HCT116 (cell line): Measurements from ENCODE around the gene CUEDC2. TPM values are rescaled to one million over a fixed set of nuclear protein-coding genes. Genes with fewer than 3 reads are reported as not detected.

ENCODE experiments used
- ATAC-seq: fragments of 200-7000 bp; cut with Tn5 transposase; 2 replicates; pipeline ENCODE4 v1.9.1; 2020; ENCODE audit warnings: mild to moderate bottlenecking, moderate library complexity
- BruUV-seq: library from RNA; stranded (reverse); fragments of 400-500 nt; replicated peaks from 2 replicates; lab custom pipeline; 2021; lab: Mats Ljungman, UMichigan
- CTCF ChIA-PET: fragments of 300-600 bp; sonication (Branson Sonifier 250); formaldehyde crosslinking; loops from one replicate; lab custom pipeline; 2021; ENCODE audit warnings: antibody characterized with exemption; lab: Charles Lee
- POLR2A ChIA-PET: fragments of 300-600, 350-600 bp; sonication (Branson Sonifier 250); formaldehyde crosslinking; loops from one replicate; lab custom pipeline; 2021; ENCODE audit warnings: antibody characterized with exemption; lab: Charles Lee
- RAD21 ChIA-PET, 2 experiments: fragments of 300-600 bp; sonication (Branson Sonifier 250); formaldehyde crosslinking; loops; one replicate each; lab custom pipeline; 2023; ENCODE audit warnings: low total read pairs in 2 of 2; ENCODE audit not compliant: uncharacterized antibody in 2 of 2, unreplicated experiment in 2 of 2, low non-redundant PET in 1 of 2; lab: Charles Lee
- DNase-seq: peaks from one replicate; pipeline ENCODE4 v3.0.0-alpha.2; 2010; ENCODE audit warnings: low read depth, low spot score
- H2AFZ ChIP-seq: fragments of 200-600 bp; shearing (Covaris generic), sonication (generic); 2 replicates; pipeline ENCODE4 v1.6.1; 2017; ENCODE audit warnings: low read depth, mixed run types, mixed read lengths, antibody characterized with exemption, low read length; ENCODE audit not compliant: poor library complexity, severe bottlenecking
- H3K27ac ChIP-seq: 2 replicates; pipeline ENCODE4 v1.5.1; 2012; ENCODE audit warnings: low read depth, low read length
- H3K27me3 ChIP-seq: fragments of 200-600 bp; sonication (generic); 2 replicates; pipeline ENCODE4 v1.6.1; 2016; ENCODE audit warnings: mixed run types, low read length, mixed read lengths; ENCODE audit not compliant: insufficient read depth
- H3K36me3 ChIP-seq, 2 experiments: fragments of 200-500 bp in 1 of 2; fragments of 200-600 bp in 1 of 2; sonication (Bioruptor generic) in 1 of 2; sonication (generic) in 1 of 2; 2 replicates each; pipeline versions ENCODE4 v1.5.1 to v1.6.1; 2014 to 2016; ENCODE audit warnings: low read length in 2 of 2, inconsistent platforms in 1 of 2, mixed read lengths in 1 of 2, mixed run types in 1 of 2; ENCODE audit not compliant: insufficient read depth in 2 of 2, control insufficient read depth in 1 of 2
- H3K4me1 ChIP-seq, 2 experiments: fragments of 200-600 bp in 1 of 2; sonication (generic) in 1 of 2; 2 replicates each; pipeline versions ENCODE4 v1.5.1 to v1.6.1; 2012 to 2017; ENCODE audit warnings: low read length in 2 of 2, inconsistent platforms in 1 of 2, mild to moderate bottlenecking in 1 of 2, mixed read lengths in 1 of 2, mixed run types in 1 of 2, moderate library complexity in 1 of 2; ENCODE audit not compliant: insufficient read depth in 2 of 2, control insufficient read depth in 1 of 2
- H3K4me2 ChIP-seq: fragments of 200-600 bp; sonication (generic); 2 replicates; pipeline ENCODE4 v1.6.1; 2017; ENCODE audit warnings: mixed run types, low read length, mixed read lengths
- H3K4me3 ChIP-seq, 2 experiments: fragments of 200-600 bp in 1 of 2; sonication (generic) in 1 of 2; replicated peaks in 1 of 2; 2 replicates each; pipeline ENCODE4 v1.5.1; 2011 to 2016; ENCODE audit warnings: low read length in 2 of 2, control low read depth in 1 of 2, low read depth in 1 of 2, mild to moderate bottlenecking in 1 of 2, mixed read lengths in 1 of 2, mixed run types in 1 of 2
- H3K79me2 ChIP-seq: fragments of 200-600 bp; sonication (generic); 2 replicates; pipeline ENCODE4 v1.6.1; 2017; ENCODE audit warnings: mild to moderate bottlenecking, mixed run types, low read length, moderate library complexity, mixed read lengths; ENCODE audit not compliant: insufficient read depth
- H3K9ac ChIP-seq: fragments of 200-600 bp; sonication (generic); 2 replicates; pipeline ENCODE4 v1.6.1; 2016; ENCODE audit warnings: low read length, mixed read lengths
- H3K9me2 ChIP-seq: fragments of 200-600 bp; sonication (generic), shearing (Covaris generic); 2 replicates; pipeline ENCODE4 v1.6.1; 2017; ENCODE audit warnings: mixed run types, mild to moderate bottlenecking, moderate library complexity; ENCODE audit not compliant: insufficient read depth
- H3K9me3 ChIP-seq, 2 experiments: fragments of 200-500 bp in 1 of 2; fragments of 200-600 bp in 1 of 2; sonication (Bioruptor generic) in 1 of 2; sonication (generic) in 1 of 2; 2 replicates each; pipeline ENCODE4 v1.6.1; 2014 to 2017; ENCODE audit warnings: low read length in 2 of 2, mixed read lengths in 2 of 2, inconsistent platforms in 1 of 2, low read depth in 1 of 2, mild to moderate bottlenecking in 1 of 2, mixed run types in 1 of 2, moderate library complexity in 1 of 2; ENCODE audit not compliant: control insufficient read depth in 1 of 2, insufficient read depth in 1 of 2
- H4K20me1 ChIP-seq: fragments of 200-600 bp; sonication (generic), shearing (Covaris generic); 2 replicates; pipeline ENCODE4 v1.6.1; 2017; ENCODE audit warnings: mixed run types, mild to moderate bottlenecking, moderate library complexity; ENCODE audit not compliant: insufficient read depth
- ATF3 ChIP-seq: IDR thresholded peaks from 2 replicates; pipeline ENCODE4 v1.6.1; 2012
- CBX3 ChIP-seq: IDR thresholded peaks from 2 replicates; pipeline ENCODE4 v1.6.1; 2012; ENCODE audit warnings: low read depth
- CEBPB ChIP-seq: IDR thresholded peaks from 2 replicates; pipeline ENCODE4 v1.6.1; 2012; ENCODE audit warnings: low read depth
- CTCF ChIP-seq, 3 experiments: fragments of 200-600 bp in 1 of 3; sonication (generic) in 1 of 3; IDR thresholded peaks in 2 of 3; conservative IDR thresholded peaks in 1 of 3; 2 replicates each; pipeline ENCODE4 v1.5.1; 2012 to 2017; ENCODE audit warnings: low read depth in 2 of 3, low read length in 2 of 3, antibody characterized with exemption in 1 of 3, borderline replicate concordance in 1 of 3, control low read depth in 1 of 3, mild to moderate bottlenecking in 1 of 3, mixed read lengths in 1 of 3, mixed run types in 1 of 3, moderate library complexity in 1 of 3; ENCODE audit not compliant: insufficient read depth in 1 of 3
- EGR1 ChIP-seq: IDR thresholded peaks from 2 replicates; pipeline ENCODE4 v1.6.1; 2012; ENCODE audit warnings: low read depth
- EZH2 ChIP-seq: fragments of 200-600 bp; sonication (generic); IDR thresholded peaks from 2 replicates; pipeline ENCODE4 v1.6.1; 2017; ENCODE audit warnings: antibody characterized with exemption, mixed run types
- FOSL1 ChIP-seq: IDR thresholded peaks from 2 replicates; pipeline ENCODE4 v1.6.1; 2012; ENCODE audit warnings: low read depth
- JUND ChIP-seq: IDR thresholded peaks from 2 replicates; pipeline ENCODE4 v1.6.1; 2012
- POLR2A ChIP-seq: IDR thresholded peaks from 2 replicates; pipeline ENCODE4 v1.7.0; 2011; ENCODE audit warnings: borderline replicate concordance; ENCODE audit not compliant: insufficient read depth, insufficient read length; ENCODE audit errors: extremely low read depth
- RAD21 ChIP-seq: IDR thresholded peaks from 2 replicates; pipeline ENCODE4 v1.6.1; 2012; ENCODE audit warnings: low read depth, mild to moderate bottlenecking
- REST ChIP-seq: IDR thresholded peaks from 2 replicates; pipeline ENCODE4 v1.6.1; 2012; ENCODE audit warnings: low read depth
- SIN3A ChIP-seq: IDR thresholded peaks from 2 replicates; pipeline ENCODE4 v1.6.1; 2012; ENCODE audit warnings: low read depth
- SP1 ChIP-seq: IDR thresholded peaks from 2 replicates; pipeline ENCODE4 v1.6.1; 2012; ENCODE audit warnings: low read depth
- TCF7L2 ChIP-seq: IDR thresholded peaks from 2 replicates; pipeline ENCODE4 v1.7.0; 2011; ENCODE audit warnings: borderline replicate concordance, inconsistent platforms; ENCODE audit not compliant: insufficient read depth, insufficient read length; ENCODE audit errors: extremely low read depth
- YY1 ChIP-seq: IDR thresholded peaks from 2 replicates; pipeline ENCODE4 v1.6.1; 2011; ENCODE audit warnings: low read length, low read depth, moderate library complexity, mild to moderate bottlenecking; ENCODE audit not compliant: insufficient replicate concordance; ENCODE audit errors: extremely low read depth
- ZFX ChIP-seq: fragments of 450-650 bp; IDR thresholded peaks from 2 replicates; pipeline ENCODE4 v1.6.1; 2017
- ZNF274 ChIP-seq: fragments of 200-500 bp; sonication (Bioruptor generic); IDR thresholded peaks from 2 replicates; pipeline ENCODE4 v1.6.1; 2014; ENCODE audit warnings: mild to moderate bottlenecking, low read depth, low read length, inconsistent platforms
- intact Hi-C: fragments of 100-400 bp; cut with micrococcal nuclease; formaldehyde crosslinking; loops from 2 replicates; pipeline ENCODE4 v1.10.0; 2022
- total RNA-seq: library from RNA; stranded (reverse); gene quantifications from one replicate; pipeline ENCODE4 v1.2.1, GENCODE V29; 2021; ENCODE audit not compliant: unreplicated experiment

CUEDC2 gene
- total RNA-seq, 1 experiment from 2014 or later: 96.7 TPM

GRCh38 chr10:102381983-102382382 is 50.4 kb downstream of the CUEDC2 start:
- Histone ChIP-seq H4K20me1 (no peaks in the 10 kb centered on the region), H3K36me3 (peaks cover 20 to 24% of the 10 kb centered on the region in 2 experiments)
- no peak for ATAC-seq

More at GRCh38 chr10:102381983-102382382, 50.4 kb downstream of the CUEDC2 start:
- H3K9ac ChIP-seq: no peak overlapping the region
- POLR2A ChIA-PET: interaction anchor here (1.2 kb wide), 1 partner anchor 9 kb away, joined by 3 read pairs; no protein-coding TSS in a partner anchor
- RAD21 ChIA-PET: no interaction called here
- no TSS peak for BruUV-seq
- H2AFZ ChIP-seq: no peak overlapping the region
- intact Hi-C loops: no loop called here
- no peaks in the 10 kb centered on the region for H3K9me2 ChIP-seq
- H3K27ac ChIP-seq: no peak overlapping the region
- H3K4me2 ChIP-seq: no peak overlapping the region
- H3K79me2 ChIP-seq: no peaks in the 10 kb centered on the region
- CTCF ChIA-PET: interaction anchor here (1.7 to 2.0 kb wide), 2 partner anchors 30 to 151 kb away, joined by 6 to 8 read pairs; no protein-coding TSS in a partner anchor
- no peak for DNase-seq
- H3K4me3 ChIP-seq: no peak overlapping the region
- H3K9me3 ChIP-seq: no peaks in the 10 kb centered on the region
- H3K4me1 ChIP-seq: no peaks in the 10 kb centered on the region
- H3K27me3 ChIP-seq: no peaks in the 10 kb centered on the region
- TF ChIP-seq POLR2A (no peak), RAD21 (no peak), EGR1 (no peak), CBX3 (no peak), SP1 (no peak), YY1 (no peak), ZFX (no peak), CTCF (IDR thresholded peaks at IDR 0.05 in 2 of 3, conservative IDR thresholded peaks at IDR 0.05 in 1 of 3; ENCODE audit: borderline replicate concordance in 1 of 3, insufficient read depth in 1 of 3, low read depth in 2 of 3, low read length in 2 of 3) (no peak), JUND (no peak), SIN3A (no peak), ZNF274 (no peak), FOSL1 (no peak), CEBPB (no peak), TCF7L2 (no peak), REST (no peak), EZH2 (no peak), ATF3 (no peak)
